SU-DHL-6 (cell line): ENCODE measurements around the gene RO60.
"Not testable (repeated sequence)": the region's sequence is repeated elsewhere in the genome, so short reads cannot be mapped to it uniquely, and the experiment has no call there.

ENCODE experiments used
- H2AFZ ChIP-seq: fragments of 200-600 bp; sonication (generic); 2 replicates; pipeline ENCODE4 v1.6.1; 2014; ENCODE audit warnings: low read depth, mild to moderate bottlenecking, moderate library complexity, mixed read lengths, antibody characterized with exemption, low read length; ENCODE audit not compliant: severe bottlenecking
- H3F3A ChIP-seq: fragments of 200-600 bp; shearing (Covaris generic); 2 replicates; pipeline ENCODE4 v1.6.0; 2016; ENCODE audit warnings: antibody characterized with exemption, mild to moderate bottlenecking; ENCODE audit not compliant: insufficient read depth
- H3K27ac ChIP-seq: fragments of 200-600 bp; sonication (generic); 2 replicates; pipeline ENCODE4 v1.5.1; 2016; ENCODE audit warnings: low read depth, mild to moderate bottlenecking, low read length, moderate library complexity, mixed read lengths
- H3K27me3 ChIP-seq: fragments of 200-600 bp; sonication (generic), shearing (Covaris generic); 2 replicates; pipeline ENCODE4 v1.6.0; 2014; ENCODE audit warnings: mild to moderate bottlenecking, low read length
- H3K36me3 ChIP-seq: fragments of 200-600 bp; sonication (generic); 2 replicates; pipeline ENCODE4 v1.6.1; 2014; ENCODE audit warnings: mild to moderate bottlenecking, low read length, mixed read lengths
- H3K4me2 ChIP-seq: fragments of 300-600, 200-600 bp; shearing (Covaris generic), sonication (generic); 2 replicates; pipeline ENCODE4 v1.6.0; 2014; ENCODE audit warnings: low read length, low read depth, mild to moderate bottlenecking; ENCODE audit not compliant: poor library complexity, severe bottlenecking
- H3K4me3 ChIP-seq: fragments of 200-600 bp; sonication (generic); 2 replicates; pipeline ENCODE4 v1.5.1; 2014; ENCODE audit warnings: antibody characterized with exemption, low read length, mild to moderate bottlenecking, mixed read lengths; ENCODE audit not compliant: insufficient read depth, poor library complexity, severe bottlenecking
- H3K79me2 ChIP-seq: fragments of 200-600 bp; sonication (generic); 2 replicates; pipeline ENCODE4 v1.6.1; 2014; ENCODE audit warnings: mild to moderate bottlenecking, low read length, moderate library complexity; ENCODE audit not compliant: insufficient read depth
- H3K9ac ChIP-seq: fragments of 200-600 bp; sonication (generic); 2 replicates; pipeline ENCODE4 v1.7.0; 2014; ENCODE audit warnings: mild to moderate bottlenecking, low read length
- H3K9me2 ChIP-seq: fragments of 200-600 bp; sonication (generic); replicated peaks from 2 replicates; pipeline ENCODE4 v1.6.1; 2014; ENCODE audit warnings: low read length; ENCODE audit not compliant: insufficient read depth
- H3K9me3 ChIP-seq: fragments of 200-600 bp; sonication (generic); 2 replicates; pipeline ENCODE4 v1.6.1; 2014; ENCODE audit warnings: low read length, mixed read lengths; ENCODE audit not compliant: insufficient read depth
- H4K20me1 ChIP-seq: fragments of 200-600 bp; sonication (generic); 2 replicates; pipeline ENCODE4 v1.6.1; 2014; ENCODE audit warnings: low read depth, mild to moderate bottlenecking, antibody characterized with exemption, low read length, moderate library complexity, mixed read lengths
- CTCF ChIP-seq: fragments of 200-600 bp; sonication (generic); IDR thresholded peaks from one replicate; pipeline ENCODE4 v1.5.1; 2017; ENCODE audit warnings: antibody characterized with exemption, mild to moderate bottlenecking, low read length, moderate library complexity; ENCODE audit not compliant: insufficient read depth, poor library complexity, severe bottlenecking
- EZH2phosphoT487 ChIP-seq: fragments of 200-600 bp; sonication (generic), shearing (Covaris generic); conservative IDR thresholded peaks from 2 replicates; pipeline ENCODE4 v1.6.1; 2018; ENCODE audit warnings: mild to moderate bottlenecking, antibody characterized with exemption, low read length, moderate library complexity, mixed read lengths

The RO60 gene

GRCh38 chr1:193040011-193040410, 19.4 kb upstream of the RO60 start:
- Histone ChIP-seq H3K9me3 (no peaks in the 10 kb centered on the region), H2AFZ (no peak overlapping the region), H3K9me2 (no peaks in the 10 kb centered on the region), H3K79me2 (peaks cover 70% of the 10 kb centered on the region), H4K20me1 (peaks cover 9% of the 10 kb centered on the region), H3K4me3 (no peak overlapping the region), H3K4me2 (no peak overlapping the region), H3K9ac (no peak overlapping the region), H3K36me3 (peaks cover 26% of the 10 kb centered on the region), H3K27me3 (no peaks in the 10 kb centered on the region), H3F3A (peaks cover 4% of the 10 kb centered on the region; the same call in 1 of the 2 replicates), H3K27ac (no peak overlapping the region)
- no peak for TF ChIP-seq EZH2phosphoT487
- no peak for TF ChIP-seq CTCF

GRCh38 chr1:193042766-193043691, 16.4 kb upstream of the RO60 start:
- Histone ChIP-seq H3F3A (peaks cover 9% of the 10 kb centered on the region; the same call in 1 of the 2 replicates), H2AFZ (no peak overlapping the region), H3K36me3 (peaks cover 40% of the 10 kb centered on the region), H3K27me3 (no peaks in the 10 kb centered on the region), H3K9me3 (no peaks in the 10 kb centered on the region), H3K27ac (no peak overlapping the region), H3K4me2 (no peak overlapping the region), H3K9ac (no peak overlapping the region), H3K9me2 (no peaks in the 10 kb centered on the region), H4K20me1 (no peaks in the 10 kb centered on the region; the same call in 1 of the 2 replicates), H3K79me2 (peaks cover 45% of the 10 kb centered on the region), H3K4me3 (no peak overlapping the region)
- TF ChIP-seq CTCF (no peak), EZH2phosphoT487 (no peak)

GRCh38 chr1:193048913-193049312, 10.5 kb upstream of the RO60 start:
- H3K4me2 ChIP-seq, H3K9me2 ChIP-seq, H3K27ac ChIP-seq, H3F3A ChIP-seq, H3K9me3 ChIP-seq, H3K9ac ChIP-seq, H2AFZ ChIP-seq, H3K4me3 ChIP-seq, H3K27me3 ChIP-seq: not testable (repeated sequence)
- Histone ChIP-seq H4K20me1 (peaks cover 16% of the 10 kb centered on the region), H3K36me3 (peaks cover 52% of the 10 kb centered on the region), H3K79me2 (peaks cover 43% of the 10 kb centered on the region)

- H3K9me2 ChIP-seq = no peaks in the 10 kb centered on the region
- H3K4me3 ChIP-seq = no peak overlapping the region
- no peak overlapping the region for H3K9ac ChIP-seq
- peaks cover 16% of the 10 kb centered on the region for H4K20me1 ChIP-seq
- H3F3A ChIP-seq = peaks cover 13% of the 10 kb centered on the region
- peaks cover 23% of the 10 kb centered on the region; the same call in 1 of the 2 replicates for H3K36me3 ChIP-seq
- no peak overlapping the region for H3K4me2 ChIP-seq
- H3K27ac ChIP-seq = no peak overlapping the region
- peaks cover 90% of the 10 kb centered on the region for H3K79me2 ChIP-seq
- H2AFZ ChIP-seq = no peak overlapping the region
- TF ChIP-seq CTCF = no peak
- TF ChIP-seq EZH2phosphoT487 = no peak
- no peaks in the 10 kb centered on the region for H3K9me3 ChIP-seq
- no peaks in the 10 kb centered on the region for H3K27me3 ChIP-seq
These were observed 5.2 kb upstream of the RO60 start for GRCh38 chr1:193054169-193054675.
